ENCODE measurements around the gene TPGS2.

The TPGS2 gene

DNA sequence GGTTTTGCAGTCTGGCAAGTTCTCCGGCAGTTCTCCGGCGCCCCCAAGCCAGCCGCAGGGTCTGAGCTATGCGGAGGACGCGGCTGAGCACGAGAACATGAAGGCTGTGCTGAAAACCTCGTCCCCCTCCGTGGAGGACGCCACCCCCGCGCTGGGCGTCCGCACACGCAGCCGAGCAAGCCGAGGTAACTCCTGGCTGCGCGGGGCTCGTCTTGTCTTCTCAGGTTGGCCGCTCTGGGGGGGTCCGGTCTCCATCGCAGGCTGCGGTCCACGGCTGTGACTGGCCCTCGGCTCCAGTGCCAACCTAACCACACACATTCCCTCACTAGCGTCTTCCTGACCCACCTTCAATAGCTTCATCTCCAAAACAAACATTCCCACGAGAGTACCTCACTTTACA, 68.2 kb downstream of the TPGS2 start:
- no peak for DNase-seq
- Histone ChIP-seq H3K27me3 (no peaks in the 10 kb centered on the region), H3K36me3 (no peaks in the 10 kb centered on the region), H3K9me3 (no peaks in the 10 kb centered on the region), H3K4me3 (ENCODE audit: low read depth, low read length) (no peak overlapping the region), H3K4me1 (no peaks in the 10 kb centered on the region)
- no peak for TF ChIP-seq CTCF (IDR thresholded peaks at IDR 0.05; ENCODE audit: low read depth, low read length)

GRCh38 chr18:36759167-36759776, 69.5 kb downstream of the TPGS2 start:
- Histone ChIP-seq H3K9me3 (no peaks in the 10 kb centered on the region), H3K27me3 (no peaks in the 10 kb centered on the region), H3K36me3 (no peaks in the 10 kb centered on the region), H3K4me1 (no peaks in the 10 kb centered on the region), H3K4me3 (ENCODE audit: low read depth, low read length) (no peak overlapping the region)
- DNase-seq: no peak
- no peak for TF ChIP-seq CTCF (IDR thresholded peaks at IDR 0.05; ENCODE audit: low read depth, low read length)

DNA sequence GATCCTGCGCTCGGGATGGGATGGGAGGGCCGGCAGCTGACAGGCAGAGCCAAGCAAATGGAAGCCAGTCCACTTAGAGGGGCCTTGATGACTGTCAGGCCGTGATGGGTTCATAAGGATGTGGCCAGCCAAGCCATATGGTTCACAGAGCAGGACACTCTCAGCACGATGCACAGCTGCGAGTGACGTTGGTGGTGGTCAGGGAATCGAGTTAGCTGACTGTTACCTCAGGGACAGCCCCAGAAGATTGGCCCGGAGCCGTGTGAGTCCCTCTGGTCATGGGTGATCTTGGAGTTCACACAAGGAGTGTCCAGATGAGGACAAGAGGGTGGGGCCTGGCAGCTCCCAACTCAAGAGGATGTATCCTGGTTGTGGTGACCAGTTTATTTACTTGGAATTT, 70.2 kb downstream of the TPGS2 start:
- Histone ChIP-seq H3K4me1 (no peaks in the 10 kb centered on the region), H3K27me3 (no peaks in the 10 kb centered on the region), H3K36me3 (no peaks in the 10 kb centered on the region), H3K4me3 (ENCODE audit: low read depth, low read length) (no peak overlapping the region), H3K9me3 (no peaks in the 10 kb centered on the region)
- no peak for DNase-seq
- no peak for TF ChIP-seq CTCF (IDR thresholded peaks at IDR 0.05; ENCODE audit: low read depth, low read length)

- no peak for DNase-seq
- H3K36me3 ChIP-seq: no peaks in the 10 kb centered on the region
- H3K4me3 ChIP-seq (ENCODE audit: low read depth, low read length): no peak overlapping the region
- H3K9me3 ChIP-seq: no peaks in the 10 kb centered on the region
- no peaks in the 10 kb centered on the region for H3K4me1 ChIP-seq
- no peaks in the 10 kb centered on the region for H3K27me3 ChIP-seq
- TF ChIP-seq CTCF (IDR thresholded peaks at IDR 0.05; ENCODE audit: low read depth, low read length): no peak
Measured at GRCh38 chr18:36757991-36758390, 70.8 kb downstream of the TPGS2 start.

GRCh38 chr18:36757081-36757480, 71.7 kb downstream of the TPGS2 start:
- Histone ChIP-seq H3K9me3 (no peaks in the 10 kb centered on the region), H3K27me3 (no peaks in the 10 kb centered on the region), H3K4me1 (no peaks in the 10 kb centered on the region), H3K36me3 (no peaks in the 10 kb centered on the region), H3K4me3 (ENCODE audit: low read depth, low read length) (no peak overlapping the region)
- DNase-seq: no peak
- TF ChIP-seq CTCF (IDR thresholded peaks at IDR 0.05; ENCODE audit: low read depth, low read length): peak; percentile 61

DNA sequence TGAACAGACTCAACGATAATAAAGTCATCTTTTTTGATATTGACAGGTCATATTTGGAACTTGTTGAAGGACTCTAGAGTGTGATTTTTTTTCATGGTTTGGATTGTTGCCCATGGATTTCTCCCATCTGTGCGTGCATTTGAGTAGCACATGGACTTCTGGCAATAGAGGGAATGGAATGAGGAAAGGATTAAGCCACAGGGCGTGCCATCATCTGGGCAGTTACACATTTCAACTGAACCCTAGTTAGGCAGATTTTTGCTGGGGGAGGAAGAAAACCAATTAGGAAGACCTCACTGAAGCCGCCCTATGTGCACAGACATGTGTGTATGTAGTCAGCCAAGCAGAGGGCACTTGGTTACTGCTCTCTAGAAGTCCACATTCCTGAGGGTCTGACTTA, 72.6 kb downstream of the TPGS2 start:
- DNase-seq: no peak
- Histone ChIP-seq H3K36me3 (no peaks in the 10 kb centered on the region), H3K9me3 (no peaks in the 10 kb centered on the region), H3K4me3 (ENCODE audit: low read depth, low read length) (no peak overlapping the region), H3K4me1 (no peaks in the 10 kb centered on the region), H3K27me3 (no peaks in the 10 kb centered on the region)
- no peak for TF ChIP-seq CTCF (IDR thresholded peaks at IDR 0.05; ENCODE audit: low read depth, low read length)
